ENCODE measurements around the gene KCNQ2.

DNA sequence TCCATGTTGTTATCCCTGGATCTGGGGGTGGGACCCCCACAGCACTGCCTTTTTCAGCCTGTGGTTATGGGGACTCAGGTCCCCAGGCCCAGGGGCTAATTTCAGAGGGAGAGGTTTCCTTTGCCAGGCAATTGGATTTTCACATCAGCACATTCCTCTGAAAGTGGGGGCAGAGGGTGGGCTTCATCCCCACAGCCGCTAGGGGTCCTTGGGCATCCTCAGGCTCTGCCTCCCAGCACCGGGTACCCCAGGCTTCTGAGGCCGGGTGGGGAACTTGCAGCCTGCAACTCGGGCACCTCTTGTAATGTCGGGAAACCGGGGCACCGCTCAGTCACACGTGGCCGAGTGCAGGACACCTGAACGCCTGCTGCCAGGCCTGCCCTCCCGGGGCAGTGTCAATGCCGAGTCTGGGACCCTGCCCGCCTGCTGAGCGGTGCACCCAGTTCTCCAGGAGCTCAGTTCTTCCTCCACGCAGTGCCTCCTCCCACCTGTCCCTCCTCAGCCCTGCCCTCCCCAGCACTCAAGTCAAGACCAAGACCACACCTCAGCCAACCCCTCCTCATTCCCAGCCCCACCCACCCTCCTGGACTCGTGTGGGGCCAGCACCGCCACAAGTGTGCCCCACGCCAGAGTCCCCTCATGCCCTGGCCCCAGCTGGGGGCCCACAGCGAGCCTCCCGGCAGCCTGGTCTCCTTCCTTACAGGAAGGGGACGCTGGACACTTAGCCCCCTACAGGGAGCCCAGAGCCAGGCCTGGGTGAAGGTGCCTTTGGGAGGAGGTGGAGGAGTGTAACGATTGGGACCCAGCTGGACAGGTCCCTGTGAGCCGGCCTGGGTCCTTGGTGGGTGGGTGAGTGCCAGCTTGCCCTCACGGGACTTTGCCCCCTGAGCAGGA, 102.5 kb downstream of the KCNQ2 start:
- TF ChIP-seq EZH2phosphoT487 (IDR thresholded peaks at IDR 0.05; ENCODE audit: unreplicated experiment) (no peak), POLR2AphosphoS5 (IDR thresholded peaks at IDR 0.05; ENCODE audit: low read depth) (no peak), EZH2 (IDR thresholded peaks at IDR 0.05; ENCODE audit: low read depth, unreplicated experiment) (no peak), ZNF331 (CRISPR knock-in tag; IDR thresholded peaks at IDR 0.05; ENCODE audit: low read depth) (no peak), CREB1 (CRISPR knock-in tag; IDR thresholded peaks at IDR 0.05; ENCODE audit: low read depth) (no peak)
- TF ChIP-seq, protein P1, sequence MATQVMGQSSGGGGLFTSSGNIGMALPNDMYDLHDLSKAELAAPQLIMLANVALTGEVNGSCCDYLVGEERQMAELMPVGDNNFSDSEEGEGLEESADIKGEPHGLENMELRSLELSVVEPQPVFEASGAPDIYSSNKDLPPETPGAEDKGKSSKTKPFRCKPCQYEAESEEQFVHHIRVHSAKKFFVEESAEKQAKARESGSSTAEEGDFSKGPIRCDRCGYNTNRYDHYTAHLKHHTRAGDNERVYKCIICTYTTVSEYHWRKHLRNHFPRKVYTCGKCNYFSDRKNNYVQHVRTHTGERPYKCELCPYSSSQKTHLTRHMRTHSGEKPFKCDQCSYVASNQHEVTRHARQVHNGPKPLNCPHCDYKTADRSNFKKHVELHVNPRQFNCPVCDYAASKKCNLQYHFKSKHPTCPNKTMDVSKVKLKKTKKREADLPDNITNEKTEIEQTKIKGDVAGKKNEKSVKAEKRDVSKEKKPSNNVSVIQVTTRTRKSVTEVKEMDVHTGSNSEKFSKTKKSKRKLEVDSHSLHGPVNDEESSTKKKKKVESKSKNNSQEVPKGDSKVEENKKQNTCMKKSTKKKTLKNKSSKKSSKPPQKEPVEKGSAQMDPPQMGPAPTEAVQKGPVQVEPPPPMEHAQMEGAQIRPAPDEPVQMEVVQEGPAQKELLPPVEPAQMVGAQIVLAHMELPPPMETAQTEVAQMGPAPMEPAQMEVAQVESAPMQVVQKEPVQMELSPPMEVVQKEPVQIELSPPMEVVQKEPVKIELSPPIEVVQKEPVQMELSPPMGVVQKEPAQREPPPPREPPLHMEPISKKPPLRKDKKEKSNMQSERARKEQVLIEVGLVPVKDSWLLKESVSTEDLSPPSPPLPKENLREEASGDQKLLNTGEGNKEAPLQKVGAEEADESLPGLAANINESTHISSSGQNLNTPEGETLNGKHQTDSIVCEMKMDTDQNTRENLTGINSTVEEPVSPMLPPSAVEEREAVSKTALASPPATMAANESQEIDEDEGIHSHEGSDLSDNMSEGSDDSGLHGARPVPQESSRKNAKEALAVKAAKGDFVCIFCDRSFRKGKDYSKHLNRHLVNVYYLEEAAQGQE (IDR thresholded peaks at IDR 0.05; ENCODE audit: unreplicated experiment) = no peak
- TF ChIP-seq, protein P2, sequence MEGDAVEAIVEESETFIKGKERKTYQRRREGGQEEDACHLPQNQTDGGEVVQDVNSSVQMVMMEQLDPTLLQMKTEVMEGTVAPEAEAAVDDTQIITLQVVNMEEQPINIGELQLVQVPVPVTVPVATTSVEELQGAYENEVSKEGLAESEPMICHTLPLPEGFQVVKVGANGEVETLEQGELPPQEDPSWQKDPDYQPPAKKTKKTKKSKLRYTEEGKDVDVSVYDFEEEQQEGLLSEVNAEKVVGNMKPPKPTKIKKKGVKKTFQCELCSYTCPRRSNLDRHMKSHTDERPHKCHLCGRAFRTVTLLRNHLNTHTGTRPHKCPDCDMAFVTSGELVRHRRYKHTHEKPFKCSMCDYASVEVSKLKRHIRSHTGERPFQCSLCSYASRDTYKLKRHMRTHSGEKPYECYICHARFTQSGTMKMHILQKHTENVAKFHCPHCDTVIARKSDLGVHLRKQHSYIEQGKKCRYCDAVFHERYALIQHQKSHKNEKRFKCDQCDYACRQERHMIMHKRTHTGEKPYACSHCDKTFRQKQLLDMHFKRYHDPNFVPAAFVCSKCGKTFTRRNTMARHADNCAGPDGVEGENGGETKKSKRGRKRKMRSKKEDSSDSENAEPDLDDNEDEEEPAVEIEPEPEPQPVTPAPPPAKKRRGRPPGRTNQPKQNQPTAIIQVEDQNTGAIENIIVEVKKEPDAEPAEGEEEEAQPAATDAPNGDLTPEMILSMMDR (conservative IDR thresholded peaks at IDR 0.05; ENCODE audit: low read depth in 2 of 2) = peak; percentile 44; a peak in 3 of 4 replicates

All from GM23338 (cell line).